Caco-2 (cell line): Measurements from ENCODE around the gene ARID2. TPM values are rescaled to one million over a fixed set of nuclear protein-coding genes. Genes with fewer than 3 reads are reported as not detected.

ENCODE experiments used
- BruUV-seq: library from RNA; stranded (reverse); fragments of 400-500 nt; replicated peaks from 2 replicates; lab custom pipeline; 2021; lab: Mats Ljungman, UMichigan
- CTCF ChIA-PET: fragments of 300-600 bp; sonication (Branson Sonifier 250); formaldehyde crosslinking; loops from one replicate; lab custom pipeline; 2022; ENCODE audit warnings: antibody characterized with exemption; lab: Charles Lee
- POLR2A ChIA-PET: fragments of 300-600 bp; sonication (Branson Sonifier 250); formaldehyde crosslinking; loops from one replicate; lab custom pipeline; 2022; ENCODE audit warnings: antibody characterized with exemption; lab: Charles Lee
- DNase-seq, 2 experiments: peaks; one replicate each; pipeline versions ENCODE4 v3.0.0 to v3.0.0-alpha.2; 2020 to 2022
- H3K27me3 ChIP-seq: replicated peaks from 2 replicates; pipeline ENCODE4 v1.6.0; 2011; ENCODE audit warnings: low read length; ENCODE audit not compliant: control insufficient read depth, insufficient read depth
- H3K36me3 ChIP-seq: 2 replicates; pipeline ENCODE4 v1.5.1; 2011; ENCODE audit warnings: low read length; ENCODE audit not compliant: control insufficient read depth, insufficient read depth
- H3K4me1 ChIP-seq: fragments of 250-450 bp; sonication (Bioruptor Pico); 2 replicates; pipeline ENCODE4 v1.5.1; 2020; ENCODE audit warnings: mild to moderate bottlenecking
- H3K4me3 ChIP-seq: 2 replicates; pipeline ENCODE4 v1.5.1; 2011; ENCODE audit warnings: low read depth, mild to moderate bottlenecking, control low read depth, low read length
- H3K9me3 ChIP-seq: fragments of 250-450 bp; sonication (Bioruptor Pico); 2 replicates; pipeline ENCODE4 v1.5.1; 2020; ENCODE audit warnings: mild to moderate bottlenecking, moderate library complexity
- H3K27ac Mint-ChIP-seq: one replicate; pipeline ENCODE4 v1.8.0; 2022; ENCODE audit warnings: mixed read lengths; ENCODE audit not compliant: unreplicated experiment
- H3K27me3 Mint-ChIP-seq: one replicate; pipeline ENCODE4 v1.8.0; 2022; ENCODE audit warnings: mixed read lengths; ENCODE audit not compliant: insufficient read depth, unreplicated experiment
- H3K36me3 Mint-ChIP-seq: one replicate; pipeline ENCODE4 v1.8.0; 2022; ENCODE audit warnings: mild to moderate bottlenecking, mixed read lengths; ENCODE audit not compliant: insufficient read depth, unreplicated experiment
- H3K4me1 Mint-ChIP-seq: one replicate; pipeline ENCODE4 v1.8.0; 2022; ENCODE audit warnings: low read depth, mixed read lengths; ENCODE audit not compliant: unreplicated experiment
- H3K4me3 Mint-ChIP-seq: one replicate; pipeline ENCODE4 v1.8.0; 2022; ENCODE audit warnings: mild to moderate bottlenecking, moderate library complexity, mixed read lengths; ENCODE audit not compliant: unreplicated experiment
- H3K9me3 Mint-ChIP-seq: one replicate; pipeline ENCODE4 v1.8.0; 2022; ENCODE audit warnings: mixed read lengths; ENCODE audit not compliant: unreplicated experiment
- CTCF ChIP-seq, 2 experiments: fragments of 200-600 bp in 1 of 2; IDR thresholded peaks; 1 replicate in 1 of 2; 2 replicates in 1 of 2; pipeline versions ENCODE4 v1.5.1 to v1.8.0; 2011 to 2022; ENCODE audit warnings: antibody characterized with exemption in 1 of 2, control low read depth in 1 of 2, inconsistent platforms in 1 of 2, low read depth in 1 of 2, low read length in 1 of 2, mild to moderate bottlenecking in 1 of 2, moderate library complexity in 1 of 2; ENCODE audit not compliant: insufficient read depth in 1 of 2, severe bottlenecking in 1 of 2, unreplicated experiment in 1 of 2
- intact Hi-C: fragments of 100-400 bp; cut with micrococcal nuclease; formaldehyde crosslinking; loops from one replicate; pipeline ENCODE4 v1.10.0; 2022; ENCODE audit not compliant: unreplicated experiment
- total RNA-seq: library from RNA; stranded (reverse); gene quantifications from 2 replicates; pipeline ENCODE4 v1.2.3, GENCODE V29; 2022

The ARID2 gene
- total RNA-seq, 1 experiment from 2014 or later = 53.9 TPM

GRCh38 chr12:45928309-45928708 is 198.8 kb downstream of the ARID2 start:
- BruUV-seq = no TSS peak
- H3K9me3 Mint-ChIP-seq = no peaks in the 10 kb centered on the region
- Histone ChIP-seq H3K27me3 (no peaks in the 10 kb centered on the region), H3K4me1 (no peaks in the 10 kb centered on the region), H3K4me3 (no peak overlapping the region), H3K36me3 (peaks cover 6% of the 10 kb centered on the region), H3K9me3 (no peaks in the 10 kb centered on the region)
- DNase-seq = no peak
- ChIA-PET CTCF (no interaction called here), POLR2A (no interaction called here)
- TF ChIP-seq CTCF (IDR thresholded peaks at IDR 0.05; ENCODE audit: insufficient read depth in 1 of 2, low read depth in 1 of 2, low read length in 1 of 2, severe bottlenecking in 1 of 2, unreplicated experiment in 1 of 2) = no peak
- H3K4me1 Mint-ChIP-seq = no peaks in the 10 kb centered on the region
- no peak overlapping the region for H3K27ac Mint-ChIP-seq
- no peak overlapping the region for H3K4me3 Mint-ChIP-seq
- no peaks in the 10 kb centered on the region for H3K27me3 Mint-ChIP-seq
- intact Hi-C loops = no loop called here
- peaks cover 88% of the 10 kb centered on the region for H3K36me3 Mint-ChIP-seq

- ChIA-PET POLR2A (no interaction called here), CTCF (no interaction called here)
- intact Hi-C loops = no loop called here
- Histone ChIP-seq H3K4me1 (no peaks in the 10 kb centered on the region), H3K27me3 (no peaks in the 10 kb centered on the region), H3K9me3 (no peaks in the 10 kb centered on the region), H3K36me3 (peaks cover 6% of the 10 kb centered on the region), H3K4me3 (no peak overlapping the region)
- Mint-ChIP-seq H3K9me3 (no peaks in the 10 kb centered on the region), H3K27ac (no peak overlapping the region), H3K36me3 (peaks cover 77% of the 10 kb centered on the region), H3K27me3 (no peaks in the 10 kb centered on the region), H3K4me1 (no peaks in the 10 kb centered on the region), H3K4me3 (no peak overlapping the region)
- TF ChIP-seq CTCF (IDR thresholded peaks at IDR 0.05; ENCODE audit: insufficient read depth in 1 of 2, low read depth in 1 of 2, low read length in 1 of 2, severe bottlenecking in 1 of 2, unreplicated experiment in 1 of 2) = no peak
- DNase-seq = no peak
- no TSS peak for BruUV-seq
These were observed 200.9 kb downstream of the ARID2 start for GRCh38 chr12:45930369-45930768.

- Mint-ChIP-seq H3K4me3 (no peak overlapping the region), H3K4me1 (no peaks in the 10 kb centered on the region), H3K27me3 (no peaks in the 10 kb centered on the region), H3K27ac (no peak overlapping the region), H3K9me3 (no peaks in the 10 kb centered on the region), H3K36me3 (peaks cover 81% of the 10 kb centered on the region)
- no peak for TF ChIP-seq CTCF (IDR thresholded peaks at IDR 0.05; ENCODE audit: insufficient read depth in 1 of 2, low read depth in 1 of 2, low read length in 1 of 2, severe bottlenecking in 1 of 2, unreplicated experiment in 1 of 2)
- BruUV-seq = no TSS peak
- no peaks in the 10 kb centered on the region for H3K4me1 ChIP-seq
- POLR2A ChIA-PET = no interaction called here
- no peak overlapping the region for H3K4me3 ChIP-seq
- H3K36me3 ChIP-seq = peaks cover under 1% of the 10 kb centered on the region; the same call in 1 of the 2 replicates
- CTCF ChIA-PET = no interaction called here
- intact Hi-C loops = no loop called here
- no peak for DNase-seq
- no peaks in the 10 kb centered on the region for H3K27me3 ChIP-seq
- H3K9me3 ChIP-seq = no peaks in the 10 kb centered on the region
These were observed 204.0 kb downstream of the ARID2 start for GRCh38 chr12:45933504-45933903.
